Measurements from ENCODE around the gene SYNDIG1L.
A peak's percentile ranks its signal among the peaks of the same experiment; 100 is the strongest.
"Not testable (repeated sequence)": the region's sequence is repeated elsewhere in the genome, so short reads cannot be mapped to it uniquely, and the experiment has no call there.

Gene SYNDIG1L

DNA sequence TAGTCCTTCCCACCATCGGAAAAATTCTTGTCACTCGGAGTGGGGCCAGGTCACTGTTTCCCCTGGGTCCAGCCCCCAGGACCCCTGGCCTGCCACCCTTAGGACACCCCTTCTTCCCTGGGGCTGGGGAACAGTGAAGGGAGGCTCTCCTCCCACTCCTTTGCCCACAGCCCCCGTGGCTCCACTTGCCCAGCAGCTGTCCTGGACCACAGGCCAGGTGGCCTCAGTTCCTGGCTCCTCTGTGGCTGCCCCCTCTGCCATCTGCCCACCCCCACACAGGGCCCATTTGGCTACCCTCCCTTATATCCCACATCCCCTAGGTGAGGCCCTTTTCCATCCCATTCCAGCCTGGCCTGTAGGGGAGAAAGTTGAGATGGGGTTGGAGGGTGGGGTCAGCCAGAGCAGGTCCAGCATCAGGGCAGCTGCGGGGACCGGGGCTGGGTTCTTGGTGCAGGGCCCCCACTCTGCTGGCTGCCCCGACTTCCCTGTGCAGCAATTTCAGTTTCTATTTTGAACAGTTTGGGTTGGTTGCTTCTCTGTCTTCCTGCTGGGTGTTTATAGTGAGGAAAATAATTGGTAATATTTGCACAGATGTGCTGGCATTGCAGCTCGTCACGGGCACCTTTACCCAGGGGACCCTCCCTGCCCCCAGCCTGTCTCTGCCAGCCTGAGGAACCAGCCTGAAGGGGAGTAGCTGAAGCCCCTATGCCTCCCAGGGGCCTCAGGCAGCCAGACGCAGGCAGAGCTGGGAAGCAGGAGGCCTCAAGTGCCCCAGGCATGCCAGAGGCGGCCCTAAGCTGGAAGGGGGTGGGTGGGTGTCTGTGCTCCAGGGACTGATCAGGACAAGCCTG lies 23.4 kb downstream of the SYNDIG1L start:
- no peak for DNase-seq (ENCODE audit: low read depth)

DNA sequence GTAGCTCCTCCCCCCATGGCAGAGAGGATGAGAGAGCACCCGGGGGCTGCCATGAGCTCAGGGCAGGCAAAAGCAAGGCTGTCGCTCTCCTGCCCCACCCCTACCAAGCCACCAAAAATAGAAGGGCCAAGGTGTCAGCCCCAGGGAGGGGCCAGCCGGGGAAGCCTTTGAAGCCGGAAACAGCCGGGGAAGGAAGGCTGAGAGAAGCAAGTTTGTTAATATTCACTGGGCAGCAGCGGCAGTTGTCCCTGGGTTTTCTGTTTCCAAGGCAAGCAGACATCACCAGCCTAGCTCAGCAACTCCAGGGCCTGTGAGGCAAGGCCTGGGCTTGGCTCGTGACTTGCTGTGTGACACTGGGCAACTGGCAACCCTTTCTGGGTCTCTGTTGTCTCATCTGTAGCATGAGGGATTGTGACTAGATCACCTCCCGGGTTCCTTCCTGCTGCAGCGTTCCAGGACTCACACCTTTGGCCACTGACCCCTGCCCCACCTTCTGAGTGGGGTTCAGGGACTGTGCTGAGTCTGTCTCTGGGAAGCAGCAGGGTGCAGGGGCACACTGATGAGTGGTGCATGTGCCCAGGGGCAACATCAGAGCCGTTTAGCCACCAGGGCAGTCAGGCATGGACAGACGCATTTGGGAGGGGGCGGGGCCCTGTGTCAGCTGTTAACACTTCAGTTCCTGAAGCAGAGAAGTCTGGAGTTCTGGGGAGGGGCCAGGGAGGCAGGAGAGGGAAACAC lies 24.3 kb downstream of the SYNDIG1L start:
- peak; percentile 29 for DNase-seq (ENCODE audit: low read depth)

DNA sequence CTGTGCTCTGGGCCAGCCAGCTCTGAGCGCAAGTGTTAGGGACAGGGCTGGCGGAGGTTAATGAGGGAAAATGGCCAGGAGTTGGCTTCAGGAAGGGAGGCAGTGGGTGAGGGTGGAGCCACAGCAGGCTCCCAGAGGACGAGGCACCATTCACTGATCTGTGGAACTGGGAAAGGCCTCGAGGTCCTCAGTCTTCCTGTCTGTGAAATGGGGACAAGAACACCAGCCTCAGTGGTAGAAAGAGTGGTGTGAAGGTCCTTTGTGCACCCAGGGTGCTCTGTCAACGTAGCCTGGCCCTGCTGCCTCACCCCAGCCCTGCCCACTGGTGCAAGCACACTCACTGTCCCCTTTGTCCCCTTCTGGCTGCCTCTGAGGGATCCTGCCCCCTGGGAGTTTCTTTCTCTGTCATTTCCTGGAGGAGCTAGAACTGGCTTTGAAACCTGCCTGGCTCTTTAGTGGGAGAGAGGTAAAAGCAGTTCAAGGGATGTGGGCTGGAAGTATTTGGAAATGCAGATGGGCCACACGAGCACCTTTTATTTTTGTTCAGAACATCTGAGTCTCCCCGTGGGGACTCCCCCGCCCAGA lies 25.0 kb downstream of the SYNDIG1L start:
- DNase-seq (ENCODE audit: low read depth) = no peak

DNA sequence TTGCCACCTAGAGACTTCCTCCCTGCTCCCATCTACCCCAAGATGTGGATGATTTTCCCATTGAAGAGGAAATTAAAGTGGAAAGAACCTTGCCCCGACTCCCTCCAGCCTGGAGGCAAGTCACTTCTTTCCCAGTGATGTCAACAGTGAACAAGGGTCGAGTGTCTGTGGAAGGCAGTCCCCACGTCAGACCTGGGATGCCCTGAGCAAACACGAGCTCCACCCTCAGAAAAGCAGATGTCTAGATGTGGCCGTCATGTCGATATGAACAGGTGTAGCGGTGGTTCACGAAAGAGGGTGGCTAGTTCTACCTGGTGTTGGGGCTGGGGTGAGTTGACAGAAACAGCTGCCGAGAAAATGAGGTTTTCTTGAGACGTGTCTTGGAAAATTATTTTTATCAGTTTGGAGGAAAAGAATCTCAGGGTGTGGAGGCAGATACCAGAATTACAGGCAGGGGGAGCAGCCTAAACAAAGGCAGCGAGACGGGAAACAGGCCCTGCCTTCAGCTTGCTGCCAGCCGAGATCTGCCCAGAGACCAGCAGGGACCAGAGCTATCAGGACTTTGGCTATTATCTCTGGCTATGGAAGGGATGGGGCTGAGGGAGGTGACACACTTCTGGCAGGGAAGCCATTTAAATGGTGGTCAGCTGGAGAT lies 25.9 kb downstream of the SYNDIG1L start:
- DNase-seq (ENCODE audit: low read depth) = no peak

DNA sequence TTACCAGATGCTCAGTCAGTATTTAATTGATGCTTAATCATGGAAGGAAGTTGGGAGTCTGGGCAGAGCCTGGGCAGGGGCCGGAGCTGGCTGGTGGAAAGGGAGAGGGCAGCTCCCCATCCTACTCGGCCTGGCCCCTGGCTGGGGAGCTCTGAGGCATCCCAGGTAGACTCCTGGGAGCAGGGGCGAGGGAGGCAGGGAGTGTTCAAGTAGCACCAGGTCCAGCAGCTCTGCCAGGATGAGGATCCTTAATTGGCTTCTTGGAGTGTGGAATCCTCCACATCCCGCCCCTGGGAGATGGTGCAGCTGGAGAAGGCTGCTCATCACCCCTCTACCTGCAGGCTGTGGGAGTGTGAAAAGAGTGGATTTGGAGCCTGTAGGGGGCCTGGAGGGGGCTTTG lies 30.9 kb downstream of the SYNDIG1L start:
- DNase-seq (ENCODE audit: low read depth) = no peak

DNA sequence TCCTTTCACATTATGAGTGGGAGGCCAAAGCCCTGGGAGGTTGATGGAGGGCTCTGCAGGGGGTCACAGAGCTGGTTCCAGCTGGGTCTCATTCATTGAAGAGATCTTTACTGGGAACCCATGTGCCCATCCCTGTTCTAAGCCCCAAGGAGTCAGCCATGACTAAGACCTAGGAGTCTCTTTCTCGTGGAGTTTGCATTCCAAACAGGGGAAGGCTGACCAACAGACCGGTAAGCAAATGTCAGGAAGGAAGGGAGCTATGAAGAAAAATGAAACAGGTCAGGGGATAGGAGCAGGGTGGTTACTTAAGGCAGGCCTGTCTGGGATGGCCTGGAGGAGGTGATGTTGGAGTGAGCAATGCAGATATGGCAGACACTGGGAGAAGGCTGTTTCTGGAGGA lies 31.5 kb downstream of the SYNDIG1L start:
- DNase-seq (ENCODE audit: low read depth) = no peak

DNA sequence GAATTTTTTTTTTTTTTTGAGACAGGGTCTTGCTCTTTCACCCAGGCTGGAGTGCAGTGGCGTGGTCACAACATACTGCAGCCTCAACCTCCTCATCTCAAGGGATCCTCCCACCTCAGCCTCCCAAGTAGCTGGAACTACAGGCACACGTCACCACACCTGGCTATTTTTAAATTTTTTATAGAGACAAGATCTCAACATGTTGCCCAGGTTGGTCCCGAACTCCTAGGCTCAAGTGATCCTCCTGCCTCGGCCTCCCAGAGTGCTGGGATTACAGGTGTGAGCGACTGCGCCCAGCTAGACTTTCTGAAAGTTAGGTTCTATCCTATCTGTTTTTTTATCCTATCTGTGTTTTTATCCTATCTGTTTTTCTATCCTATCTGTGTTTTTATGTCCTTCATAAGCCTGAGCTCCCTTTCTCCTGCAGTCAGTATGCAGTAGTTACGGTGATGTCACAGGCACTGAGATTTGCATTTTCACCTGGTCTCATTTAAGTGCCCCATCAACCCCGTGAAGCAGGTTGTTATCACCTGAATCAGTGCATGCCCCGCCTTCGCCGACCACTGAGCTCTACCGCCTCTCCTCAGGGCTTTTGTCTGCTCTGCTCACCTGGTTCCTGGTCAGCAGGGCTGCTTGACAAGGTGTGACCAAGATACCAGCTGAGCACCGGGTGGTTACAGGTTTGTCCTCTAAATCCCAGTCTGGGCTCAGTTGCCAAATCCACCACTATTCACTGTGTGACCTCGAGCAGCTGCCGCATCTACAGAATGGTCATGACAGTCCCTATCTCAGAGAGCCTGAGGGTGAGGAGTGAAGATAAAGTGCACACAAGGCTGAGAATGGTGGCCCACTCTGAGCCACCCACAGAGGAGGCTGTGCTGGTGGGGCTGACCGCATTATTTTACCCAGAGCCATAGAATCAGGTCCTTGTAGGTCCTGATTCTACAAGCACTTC lies 33.1 kb downstream of the SYNDIG1L start:
- no peak for DNase-seq (ENCODE audit: low read depth)

DNA sequence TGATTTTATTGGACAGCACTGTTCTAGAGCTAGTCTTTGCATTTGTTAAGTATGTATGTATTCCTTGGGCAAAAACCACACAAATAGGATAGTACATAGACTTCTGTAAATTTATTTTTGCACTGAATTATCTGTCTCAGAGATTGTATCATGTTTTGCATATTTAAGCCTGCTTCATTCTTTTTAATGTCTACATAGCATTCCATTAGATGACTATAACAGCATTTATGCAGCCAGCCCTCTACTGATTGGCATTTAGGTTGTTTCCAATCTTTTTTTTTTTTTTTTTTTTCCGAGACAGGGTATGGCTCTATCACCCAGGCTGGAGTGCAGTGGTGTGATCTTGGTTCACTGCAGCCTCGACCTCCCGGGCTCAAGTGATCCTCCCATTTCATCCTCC lies 34.5 kb downstream of the SYNDIG1L start:
- no peak for DNase-seq (ENCODE audit: low read depth)

DNA sequence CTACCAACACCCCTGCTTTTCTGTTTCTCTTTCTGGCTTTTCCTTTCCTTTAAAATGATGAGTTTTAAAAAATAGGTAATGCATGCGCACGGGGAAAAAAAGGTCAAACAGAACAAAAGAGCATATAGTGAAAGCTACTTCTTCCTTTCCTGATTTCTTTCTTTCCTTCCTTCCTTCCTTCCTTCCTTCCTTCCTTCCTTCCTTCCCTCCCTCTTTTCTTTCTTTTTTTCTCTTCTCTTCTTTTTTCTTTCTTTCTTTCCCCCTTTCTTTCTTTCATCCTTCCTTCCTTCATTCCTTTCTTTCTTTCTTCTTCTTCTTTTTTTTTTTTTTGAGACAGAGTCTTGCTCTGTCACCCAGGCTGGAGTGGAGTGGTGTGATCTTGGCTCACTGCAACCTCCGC lies 35.5 kb downstream of the SYNDIG1L start:
- DNase-seq (ENCODE audit: low read depth) = not testable (repeated sequence)

DNA sequence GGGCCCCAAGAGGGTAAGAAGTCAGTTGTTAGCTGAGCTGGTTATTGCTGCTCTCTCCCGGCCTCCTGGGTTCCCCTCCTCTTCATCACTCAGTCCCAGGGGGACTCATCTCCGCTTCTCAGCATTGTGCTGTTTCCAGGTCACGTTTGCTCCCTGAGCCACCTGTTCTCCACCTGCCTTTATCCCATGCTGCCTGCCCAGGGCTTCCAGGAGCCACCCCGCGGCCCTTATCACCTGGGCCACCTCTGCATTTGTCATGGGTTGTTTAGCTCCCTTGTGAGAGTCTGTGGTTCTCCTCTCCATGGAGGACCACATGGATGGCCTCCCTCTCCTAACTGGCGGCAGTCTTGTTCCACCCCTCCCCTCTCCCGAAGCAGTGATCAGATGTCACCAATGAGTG lies 36.0 kb downstream of the SYNDIG1L start:
- no peak for DNase-seq (ENCODE audit: low read depth)

DNA sequence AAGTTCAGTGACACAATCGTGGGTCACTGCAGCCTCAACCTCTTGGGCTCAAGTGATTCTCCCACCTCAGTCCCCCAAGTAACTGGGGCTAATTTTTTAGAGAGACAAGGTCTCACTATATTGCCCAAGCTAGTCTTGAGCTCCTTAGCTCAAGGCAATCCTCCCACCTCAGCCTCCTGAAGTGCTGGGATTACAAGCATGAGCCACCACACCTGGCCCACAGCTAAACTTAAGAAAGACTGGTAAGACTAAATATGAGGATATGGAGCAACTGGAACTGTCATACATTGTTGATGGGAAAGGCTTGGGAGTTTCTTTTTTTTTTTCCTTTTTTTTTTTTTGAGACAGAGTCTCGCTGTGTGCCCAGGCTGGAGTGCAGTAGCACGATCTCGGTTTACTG lies 43.8 kb downstream of the SYNDIG1L start:
- no peak for DNase-seq (ENCODE audit: low read depth)

DNA sequence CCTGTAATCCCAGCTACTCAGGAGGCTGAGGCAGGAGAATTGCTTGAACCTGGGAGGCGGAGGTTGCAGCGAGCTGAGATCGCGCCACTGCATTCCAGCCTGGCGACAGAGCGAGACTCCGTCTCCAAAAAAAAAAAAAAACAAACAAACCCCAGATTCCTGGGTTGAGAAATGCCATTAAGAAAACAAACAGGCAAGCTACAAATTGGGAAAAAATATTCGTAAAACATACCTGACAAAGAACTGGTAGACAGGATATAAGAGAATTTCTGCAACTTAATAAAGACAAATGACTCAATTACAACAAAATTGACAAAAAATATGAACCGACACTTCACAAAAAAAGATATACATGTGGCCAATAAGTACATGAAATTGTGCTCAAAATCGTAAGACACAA lies 44.4 kb downstream of the SYNDIG1L start:
- not testable (repeated sequence) for DNase-seq (ENCODE audit: low read depth)

DNA sequence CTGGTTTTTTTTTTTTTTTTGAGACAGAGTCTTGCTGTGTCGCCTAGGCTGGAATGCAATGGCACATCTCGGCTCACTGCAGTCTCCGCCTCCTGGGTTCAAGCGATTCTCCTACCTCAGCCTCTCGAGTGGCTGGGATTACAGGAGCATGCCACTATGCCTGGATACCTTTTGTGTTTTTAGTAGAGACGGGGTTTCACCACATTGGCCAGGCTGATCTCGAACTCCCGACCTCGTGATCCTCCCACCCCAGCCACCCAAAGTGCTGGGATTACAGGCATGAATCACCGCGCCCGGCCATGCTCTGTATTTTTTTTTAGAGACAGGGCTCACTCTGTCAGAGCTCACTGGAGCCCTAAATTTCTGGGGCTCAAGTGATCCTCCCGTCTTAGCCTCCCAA lies 45.2 kb downstream of the SYNDIG1L start:
- DNase-seq (ENCODE audit: low read depth) = no peak

DNA sequence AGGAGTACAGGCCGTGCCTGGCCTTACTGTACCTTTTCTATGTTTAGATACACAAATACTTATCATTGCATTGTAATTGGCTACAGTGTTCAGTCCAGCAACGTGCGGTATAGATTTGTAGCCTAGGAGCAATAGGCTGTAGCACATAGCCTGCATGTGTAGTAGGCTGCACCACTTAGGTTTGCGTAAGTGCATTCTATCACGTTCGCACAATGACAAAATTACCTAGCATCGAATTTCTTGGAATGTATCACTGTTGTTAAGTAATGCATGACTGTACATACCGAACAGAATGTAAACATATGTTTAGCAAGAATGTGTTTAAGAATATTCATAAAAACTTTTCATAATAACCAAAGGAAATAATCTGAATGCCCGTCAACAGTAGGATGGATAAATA lies 45.8 kb downstream of the SYNDIG1L start:
- no peak for DNase-seq (ENCODE audit: low read depth)

DNA sequence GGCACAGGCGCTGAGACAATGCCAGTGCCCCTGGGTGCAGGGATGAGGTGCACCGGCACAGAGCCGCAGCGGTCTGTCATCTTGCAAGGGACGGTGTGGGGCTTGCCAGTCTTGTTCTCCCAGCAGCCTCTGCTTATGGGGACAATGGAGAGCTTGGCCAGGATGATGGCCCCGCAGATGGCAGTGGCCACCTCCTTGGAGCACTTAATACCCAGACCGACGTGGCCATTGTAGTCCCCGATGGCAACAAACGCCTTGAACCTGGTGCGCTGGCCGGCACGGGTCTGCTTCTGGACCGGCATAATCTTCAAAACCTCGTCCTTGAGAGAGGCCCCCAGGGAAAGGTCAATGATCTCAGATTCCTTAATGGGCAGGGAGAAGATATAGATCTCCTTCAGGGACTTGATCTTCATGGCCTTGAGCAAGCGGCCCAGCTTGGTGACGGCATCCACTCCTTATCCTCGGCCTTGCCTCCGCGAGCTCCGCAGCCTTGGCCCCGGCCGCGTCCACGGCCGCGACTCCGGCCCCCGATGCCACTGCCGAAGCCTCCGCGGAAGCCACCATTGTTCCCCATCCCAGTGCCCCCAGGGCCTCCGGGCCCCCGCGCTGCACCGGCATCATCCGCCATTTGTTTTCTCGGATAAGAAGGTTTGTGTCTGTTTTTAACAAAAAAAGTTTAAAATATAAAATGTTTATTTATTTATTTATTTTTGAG lies 47.9 kb downstream of the SYNDIG1L start:
- DNase-seq (ENCODE audit: low read depth) = no peak

DNA sequence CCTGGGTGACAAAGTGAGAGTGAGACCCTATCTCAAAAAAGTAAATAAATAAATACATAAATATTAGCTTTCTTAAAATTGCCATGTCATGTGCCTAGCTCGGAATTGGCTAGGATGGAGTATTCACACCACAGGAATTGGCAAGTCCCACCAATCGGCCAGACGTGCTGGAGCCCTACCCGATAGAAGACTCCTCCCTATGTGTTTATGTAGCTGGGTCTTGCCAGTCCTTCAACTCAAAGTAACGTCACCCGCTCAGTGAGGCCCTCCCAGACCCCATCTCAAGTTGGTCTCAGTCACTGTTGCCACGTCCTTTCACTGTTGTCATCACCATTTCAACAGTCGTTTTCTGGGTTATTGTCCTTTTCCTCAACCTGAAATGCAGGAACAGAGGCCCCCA lies 57.6 kb downstream of the SYNDIG1L start:
- DNase-seq (ENCODE audit: low read depth) = no peak

DNA sequence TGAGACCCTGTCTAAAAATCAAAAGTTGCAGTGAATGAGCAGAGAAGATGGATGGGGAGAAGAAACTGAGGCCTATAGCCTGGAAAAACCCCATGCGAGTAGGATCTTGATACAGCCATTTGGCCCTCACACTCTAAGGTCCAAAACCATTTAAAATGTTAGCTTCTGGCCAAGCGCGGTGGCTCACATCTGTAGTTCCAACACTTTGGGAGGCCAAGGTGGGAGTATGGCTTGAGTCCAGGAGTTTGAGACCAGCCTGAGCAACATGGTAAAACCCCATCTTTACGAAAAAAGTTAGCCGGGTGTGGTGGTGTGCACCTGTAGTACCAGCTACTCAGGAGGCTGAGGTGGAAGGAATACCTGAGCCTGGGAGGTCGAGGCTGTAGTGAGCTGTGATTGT lies 58.0 kb downstream of the SYNDIG1L start:
- no peak for DNase-seq (ENCODE audit: low read depth)

DNA sequence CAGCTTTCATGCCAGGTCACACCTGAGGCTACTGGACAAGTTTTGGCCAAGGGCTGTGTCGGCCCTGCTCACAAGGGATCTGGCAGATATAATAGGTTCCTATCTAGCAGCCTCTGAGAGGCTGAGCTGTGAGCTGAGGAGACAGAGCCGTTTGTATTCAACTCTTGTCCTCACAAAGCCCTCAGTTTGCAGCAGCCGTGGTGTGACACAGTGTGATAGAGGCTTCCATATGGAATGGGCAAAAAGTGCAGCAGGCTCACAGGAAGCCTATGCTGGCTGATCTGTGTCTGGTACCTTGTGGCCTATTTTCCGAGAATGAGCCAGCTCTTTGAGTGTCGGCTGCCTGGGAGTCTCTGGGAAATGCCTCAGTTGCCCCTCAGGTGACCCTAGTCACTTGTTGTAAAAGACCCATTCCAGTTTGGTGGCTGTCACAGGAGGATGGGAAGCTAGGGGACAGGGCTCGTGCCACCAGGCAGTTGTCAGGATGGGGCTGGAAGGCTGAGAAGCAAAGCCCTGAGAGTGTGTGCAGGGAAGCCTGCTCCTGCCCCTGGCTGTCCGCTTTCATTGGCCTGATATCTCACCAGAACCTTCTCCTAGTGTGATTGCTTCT lies 61.6 kb downstream of the SYNDIG1L start:
- DNase-seq (ENCODE audit: low read depth) = no peak

DNA sequence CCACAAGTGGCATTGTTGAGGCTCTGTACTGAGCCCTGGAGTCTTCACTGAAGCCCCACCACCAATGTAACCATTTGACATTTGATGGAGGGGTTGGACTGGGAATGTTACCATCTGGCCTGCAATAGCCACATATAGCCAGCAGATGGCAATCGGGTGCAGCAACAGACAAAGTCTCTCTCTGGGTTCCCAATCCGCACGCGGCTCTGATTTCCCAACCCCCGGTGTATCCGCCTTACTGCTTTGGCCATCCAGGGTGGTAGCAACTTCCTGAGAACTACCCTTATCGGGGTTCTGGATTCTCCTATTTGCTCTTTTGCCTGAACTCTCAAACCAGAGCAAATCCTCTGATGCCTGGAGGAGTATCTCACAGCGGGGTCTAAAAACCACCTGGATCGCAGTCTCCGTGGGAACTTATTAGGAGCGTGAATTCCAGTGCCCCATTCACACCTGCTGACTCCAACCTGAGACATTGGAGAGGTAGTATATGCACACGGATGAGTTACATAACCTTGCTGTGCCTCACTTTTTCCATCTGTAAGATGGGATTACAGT lies 63.6 kb downstream of the SYNDIG1L start:
- peak; percentile 41 for DNase-seq (ENCODE audit: low read depth)

DNA sequence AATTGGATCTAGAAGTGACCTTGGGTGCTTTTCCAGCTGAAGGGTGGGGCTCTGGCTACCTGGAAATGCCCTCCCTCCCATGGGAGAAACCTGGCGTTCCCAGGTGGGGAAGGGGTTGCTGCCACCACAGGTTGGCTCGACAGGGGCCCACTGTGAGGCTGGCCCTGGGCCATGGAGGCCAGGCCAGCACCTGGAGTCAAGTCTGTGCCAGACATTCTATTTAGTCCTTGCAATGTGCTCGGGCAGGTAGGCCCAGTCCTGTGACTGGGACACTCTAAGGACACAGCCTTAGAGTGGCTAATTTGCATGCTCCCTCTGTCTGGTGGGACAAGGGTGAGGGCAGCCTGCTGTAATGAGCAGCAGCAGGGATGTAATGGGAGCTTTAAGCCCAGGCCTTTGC lies 65.8 kb downstream of the SYNDIG1L start:
- no peak for DNase-seq (ENCODE audit: low read depth)
